Nasal cavity respiratory epithelium epithelial cell of viscerocranial mucosa (primary cell): ENCODE measurements around the gene PATJ. TPM values are rescaled to one million over a fixed set of nuclear protein-coding genes. Genes with fewer than 3 reads are reported as not detected.

ENCODE experiments used
- total RNA-seq: library from RNA; depleted of rRNA; stranded (reverse); fragments of >200 nt; gene quantifications from 2 replicates; pipeline ENCODE4 v1.2.3, GENCODE V29; 2014

Gene PATJ
- 58.4 and 89.6 TPM in 2 replicates for total RNA-seq

GRCh38 chr1:61741711-61742619 is at the start of gene PATJ:
Gene PATJ, plus strand, starts transcription at chr1:61742480. Its CDS starts 20,413 bp downstream, at chr1:61762893.

GRCh38 chr1:61724813-61725694 is 17.2 kb upstream of the PATJ start, which contains the start of gene TM2D1:
Gene TM2D1, minus strand, starts transcription at chr1:61725141. Its CDS starts 21 bp downstream, at chr1:61725120.

DNA sequence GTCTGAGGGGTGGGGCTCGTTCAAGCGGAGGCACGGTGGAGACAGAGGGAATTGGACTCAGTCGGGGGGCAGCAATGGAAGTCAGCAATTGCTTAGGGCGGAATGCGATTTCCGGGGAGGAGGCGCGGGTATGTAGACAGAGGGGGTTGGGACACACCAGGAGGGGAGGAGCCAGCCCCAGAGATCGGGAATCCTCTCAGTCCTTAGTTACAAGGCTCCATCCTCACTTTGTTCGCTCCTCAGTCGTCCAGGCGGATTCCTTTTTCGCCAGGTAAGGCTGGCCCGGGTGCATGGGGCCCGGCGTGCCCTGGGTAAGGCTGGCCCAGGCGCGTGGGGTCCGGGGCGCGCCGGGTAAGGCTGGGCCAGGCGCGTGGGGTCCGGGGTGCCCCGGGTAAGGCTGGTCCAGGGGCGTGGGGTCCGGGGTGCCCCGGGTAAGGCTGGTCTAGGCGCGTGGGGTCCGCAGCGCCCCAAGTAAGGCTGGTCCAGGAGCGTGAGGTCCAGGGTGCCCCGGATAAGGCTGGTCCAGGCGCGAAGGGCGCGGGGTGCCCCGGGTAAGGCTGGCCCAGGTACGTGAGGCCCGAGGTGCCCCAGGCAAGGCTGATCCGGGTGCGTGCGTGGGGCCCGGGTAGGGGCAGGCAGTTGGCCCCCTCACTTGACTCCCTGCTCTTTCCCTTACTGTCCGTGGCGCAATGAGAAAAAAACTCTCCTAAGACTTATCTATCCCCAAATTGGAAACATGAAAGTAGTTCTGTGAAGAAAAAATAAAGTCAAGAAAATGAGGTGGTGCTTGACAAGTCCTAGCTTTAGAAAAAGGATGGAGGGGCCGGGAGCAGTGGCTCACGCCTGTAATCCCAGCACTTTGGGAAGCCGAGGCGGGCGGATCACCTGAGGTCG is 452.6 kb downstream of the PATJ start, which contains the start of gene L1TD1:
Gene L1TD1 (plus strand): TSS at position 199 of the 894 bp plus-strand sequence. CDS start 11,780 bp downstream, outside the sequence.

Other genes starting within 250 kb of the PATJ start
- gene TM2D1, start 17.3 kb upstream of the PATJ start, total RNA-seq, result 58.8 and 89.3 TPM in 2 replicates